KG1 (cell line): ENCODE results near the gene CXorf38.

ENCODE experiments used
- DNase-seq: peaks from one replicate; lab custom pipeline; 2025; lab: John Stamatoyannopoulos, UW

Gene CXorf38

GRCh38 chrX:40647307-40648197, at the start of gene CXorf38:
TSS of gene CXorf38 (minus strand) at chrX:40647561. CDS start at chrX:40647520, 41 bp downstream.
- peak; percentile 47 for DNase-seq

DNA sequence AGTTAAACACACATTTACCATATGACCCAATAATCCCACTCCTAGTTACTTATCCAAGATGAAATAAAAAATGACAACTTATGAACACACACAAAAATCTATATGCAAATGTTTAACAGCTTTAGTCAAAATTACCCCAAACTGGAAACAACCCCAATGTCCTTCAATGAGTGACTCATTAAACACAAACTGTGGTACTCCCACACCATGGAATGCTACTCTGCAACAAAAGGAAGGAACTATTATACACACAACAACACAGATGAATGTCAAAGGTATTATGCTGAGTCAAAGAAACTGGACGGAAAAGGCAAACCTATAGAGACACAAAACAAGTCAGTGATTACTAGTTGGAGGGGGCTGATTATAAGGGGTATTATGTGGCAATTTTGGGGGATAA, 47.4 kb upstream of the CXorf38 start:
- no peak for DNase-seq

DNA sequence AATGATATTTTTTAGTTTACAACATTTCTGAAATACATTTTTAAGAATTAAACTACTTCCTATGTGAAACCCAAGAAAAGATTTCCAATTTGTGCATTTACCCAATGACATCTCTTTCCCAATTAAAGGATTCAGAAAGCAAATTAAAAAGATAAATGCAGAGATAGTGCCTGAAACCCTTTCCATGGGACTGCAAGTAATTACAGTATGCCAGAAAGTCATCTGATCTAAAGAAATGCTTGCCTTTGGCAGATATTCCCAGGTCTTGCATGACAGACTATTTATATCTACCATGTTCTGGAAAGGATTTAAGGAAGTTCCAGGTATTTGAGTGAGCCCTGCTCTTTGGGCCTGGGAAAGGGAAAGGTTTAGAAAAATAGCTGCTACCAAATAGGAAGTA, 41.6 kb upstream of the CXorf38 start:
- DNase-seq = no peak

- no peak for DNase-seq
These were observed 39.8 kb upstream of the CXorf38 start for GRCh38 chrX:40687169-40687568.

- DNase-seq = no peak
These were observed 38.1 kb upstream of the CXorf38 start for GRCh38 chrX:40685362-40685918.

DNA sequence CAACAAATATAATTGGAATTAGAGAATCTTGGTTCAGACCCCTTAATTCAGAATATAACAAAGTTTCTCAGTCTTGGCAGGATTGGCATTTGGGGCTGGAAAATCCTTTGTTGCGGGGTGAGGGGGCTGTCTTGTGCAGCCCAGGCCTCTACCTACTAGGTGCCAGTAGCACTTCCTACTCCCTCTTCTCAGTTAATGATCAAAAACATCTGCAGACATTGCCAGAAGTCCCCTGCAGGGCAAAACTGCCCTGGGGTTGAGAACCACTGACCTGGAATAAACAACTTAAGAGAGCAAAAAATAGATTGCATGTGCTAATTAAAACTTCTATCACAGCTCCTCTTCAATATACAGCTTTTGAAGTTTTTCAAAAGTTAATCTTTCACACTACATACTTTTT, 36.7 kb upstream of the CXorf38 start:
- DNase-seq = no peak

DNA sequence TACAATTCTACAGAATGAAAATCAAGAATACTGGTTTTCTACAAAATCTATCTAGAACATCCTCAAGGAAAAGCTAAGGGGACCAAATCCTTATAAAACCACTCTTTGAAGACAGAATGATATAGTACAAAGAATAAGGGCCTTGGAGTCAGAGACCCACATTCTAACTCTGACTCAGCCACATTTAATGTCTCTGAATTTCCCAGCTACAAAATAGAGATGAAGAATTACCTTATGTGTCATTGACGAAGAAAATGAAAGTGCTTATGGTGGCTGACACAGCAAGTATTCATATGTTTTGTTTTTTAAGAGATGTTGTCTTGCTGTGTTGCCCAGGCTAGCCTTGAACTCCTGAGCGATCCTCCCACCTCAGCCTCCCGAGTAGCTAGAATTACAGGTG, 35.9 kb upstream of the CXorf38 start:
- DNase-seq = no peak

- no peak for DNase-seq
These were observed 23.8 kb upstream of the CXorf38 start for GRCh38 chrX:40671126-40671525.

DNA sequence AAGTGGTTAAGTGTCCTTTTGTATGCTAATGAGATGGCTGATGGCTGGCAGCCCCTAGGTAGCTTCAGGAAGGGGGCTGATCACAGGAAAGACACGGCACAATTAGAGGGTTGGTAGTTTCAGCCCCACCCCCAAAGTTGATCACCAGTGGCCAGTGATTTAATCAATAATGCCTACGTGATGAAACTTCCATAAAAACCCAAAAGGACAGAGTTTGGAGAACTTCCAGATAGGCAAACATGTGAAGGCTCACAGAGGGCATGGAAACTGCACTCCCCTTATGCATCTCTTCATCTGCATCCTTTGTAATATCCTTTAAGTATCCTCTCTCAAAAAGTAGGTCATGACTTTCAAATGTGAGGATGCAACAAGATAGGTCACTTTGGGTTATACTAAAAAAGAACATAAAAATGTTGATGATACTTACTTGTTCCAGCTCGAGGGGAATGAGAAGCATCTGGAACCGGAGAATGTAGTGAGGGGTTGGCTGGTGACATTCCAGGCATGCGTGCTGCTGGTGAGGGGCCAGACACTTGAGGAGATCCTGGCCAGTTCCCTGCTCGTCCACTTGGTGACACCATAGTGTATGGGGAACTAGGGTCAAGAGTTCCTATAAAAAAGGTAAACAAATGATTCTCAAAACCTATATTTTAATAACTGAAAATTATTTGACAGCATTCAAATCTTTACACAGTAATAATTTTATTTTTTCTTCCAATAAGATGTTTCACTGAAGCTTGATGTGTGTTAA, 16.7 kb upstream of the CXorf38 start:
- no peak for DNase-seq

- DNase-seq = no peak
These were observed 15.8 kb upstream of the CXorf38 start for GRCh38 chrX:40663078-40663740.

DNA sequence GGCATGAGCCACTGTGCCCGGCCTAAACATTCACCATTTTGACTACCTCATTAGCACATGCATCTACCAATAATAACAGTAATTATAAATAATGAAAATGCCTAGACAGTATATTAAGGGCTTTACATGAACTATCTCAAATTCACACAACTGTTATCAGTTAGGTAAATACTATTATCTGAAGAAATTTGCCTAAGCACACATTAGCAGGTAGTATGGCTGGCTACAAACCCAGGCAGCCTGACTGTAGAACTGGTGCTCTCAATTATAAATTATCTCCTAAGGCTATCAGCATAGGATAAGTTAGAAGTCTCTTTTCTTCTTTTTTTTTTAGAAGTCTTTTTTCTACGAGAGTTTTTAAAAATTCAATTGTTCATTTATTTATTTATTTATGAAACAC, 14.1 kb upstream of the CXorf38 start:
- DNase-seq = no peak

- no peak for DNase-seq
These were observed 13.0 kb upstream of the CXorf38 start for GRCh38 chrX:40660381-40660780.

- DNase-seq = no peak
These were observed 6.2 kb upstream of the CXorf38 start for GRCh38 chrX:40653535-40653934.

DNA sequence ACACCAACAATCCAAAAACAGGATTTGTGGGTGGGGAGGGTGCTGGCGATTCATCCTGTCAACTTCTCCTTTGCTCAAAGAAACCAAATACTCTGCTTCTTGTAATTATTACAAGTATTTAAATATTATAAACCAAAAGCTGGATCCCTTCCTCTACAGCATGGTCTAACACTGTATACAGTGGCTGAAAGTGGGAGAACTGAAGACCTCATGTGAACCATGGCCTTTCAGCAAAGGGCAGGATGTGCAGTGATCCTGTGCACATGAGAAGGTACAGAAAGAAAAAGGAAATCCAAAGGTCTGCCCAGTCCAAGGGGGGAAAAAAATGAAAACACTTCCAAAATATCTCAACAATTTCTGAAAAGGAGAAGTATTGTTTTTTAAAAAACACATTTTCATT, 5.3 kb upstream of the CXorf38 start:
- DNase-seq = no peak

DNA sequence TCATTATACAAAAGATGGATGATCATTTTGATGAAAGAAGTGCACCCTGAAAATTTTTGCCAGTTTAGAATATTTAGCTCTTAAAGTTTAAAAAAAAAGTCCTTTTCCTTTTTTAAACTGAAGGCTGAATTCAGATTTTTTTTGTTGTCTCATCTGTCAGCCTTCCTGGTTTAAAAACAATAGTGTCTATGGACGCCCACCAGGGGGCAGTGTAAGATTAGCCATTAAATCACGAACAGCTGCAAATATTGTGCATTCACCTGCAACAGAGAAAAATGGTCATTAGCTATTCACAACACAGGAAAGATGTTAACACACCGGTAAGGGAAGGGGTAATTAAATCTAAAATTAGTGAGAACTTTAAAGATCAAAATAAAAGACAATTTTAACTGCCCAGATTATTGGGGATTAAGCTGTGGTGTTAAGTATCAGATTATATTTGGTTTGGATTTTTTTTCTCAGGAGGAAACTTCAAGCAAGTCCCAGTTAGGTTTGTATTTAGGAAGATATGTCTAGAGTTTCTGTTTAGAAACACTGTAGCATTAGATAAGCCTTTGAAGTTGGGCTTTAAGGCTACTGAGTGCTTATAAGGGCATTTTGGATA, 4.4 kb upstream of the CXorf38 start:
- peak; percentile 5 for DNase-seq

DNA sequence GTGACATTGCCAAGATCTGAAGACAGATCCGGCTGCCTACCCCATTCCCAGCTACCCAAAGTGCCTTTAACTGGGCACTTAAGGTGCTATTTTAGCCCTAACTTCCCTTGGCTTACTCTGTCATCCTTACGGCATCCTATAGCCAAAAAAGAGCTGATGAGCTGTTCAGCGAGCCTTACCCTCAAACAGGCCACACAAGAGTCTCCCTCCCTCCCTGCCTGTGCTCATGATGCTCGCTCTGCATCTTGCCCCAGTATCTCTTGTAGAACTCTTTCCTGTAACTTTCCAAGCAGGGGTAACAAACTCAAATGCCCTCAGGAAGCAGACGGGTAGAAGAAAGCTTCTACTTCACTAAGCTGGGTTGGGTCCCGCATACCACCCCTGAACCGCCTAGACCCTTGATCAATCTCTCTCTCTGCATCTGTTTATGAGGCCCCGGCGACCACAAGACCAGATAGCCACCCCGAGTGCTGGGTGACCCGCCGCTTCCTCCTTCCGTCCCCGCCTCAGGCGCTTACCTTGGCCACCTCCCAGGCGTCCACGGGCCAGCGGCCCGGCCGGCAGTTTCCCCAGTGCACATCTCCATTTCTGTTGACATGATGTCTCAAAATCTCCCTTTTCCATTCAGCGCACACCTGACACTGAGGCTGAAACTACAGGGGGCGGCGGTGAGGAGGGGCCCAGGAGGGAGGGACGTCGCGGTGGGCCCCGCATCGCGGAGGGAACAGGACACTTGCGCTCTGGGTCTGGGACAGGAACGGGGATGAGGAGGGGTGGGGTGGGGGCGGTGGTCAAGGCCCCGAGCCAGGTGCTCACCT, 663 bp downstream of the CXorf38 start:
- DNase-seq = no peak

DNA sequence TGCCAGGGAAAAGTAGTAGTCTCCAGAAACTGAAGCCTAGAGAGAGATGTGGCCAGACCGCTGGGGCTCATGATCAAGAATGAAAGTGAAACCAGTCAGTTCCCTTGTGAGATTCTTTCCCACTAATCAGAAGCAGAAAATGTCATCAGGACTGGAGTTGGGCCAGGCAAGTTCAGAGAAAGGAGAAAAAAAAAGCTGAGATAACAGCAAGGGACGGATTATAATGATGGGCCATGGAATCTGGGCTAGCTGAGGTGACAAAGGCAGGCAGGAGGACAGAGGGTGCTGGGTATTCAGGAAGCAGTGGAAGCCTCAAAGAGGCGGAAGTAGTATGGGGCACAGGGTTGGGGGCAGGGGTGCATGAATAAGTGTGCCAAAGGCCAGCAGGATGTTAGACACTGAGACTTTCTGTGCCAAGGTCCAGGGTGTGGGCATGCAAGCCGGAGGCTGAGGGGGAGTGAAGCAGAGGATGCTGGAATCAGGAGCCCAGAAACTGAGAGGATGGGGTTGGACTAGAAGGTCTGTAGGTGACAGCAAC, 2.5 kb downstream of the CXorf38 start:
- peak; percentile 28 for DNase-seq

DNA sequence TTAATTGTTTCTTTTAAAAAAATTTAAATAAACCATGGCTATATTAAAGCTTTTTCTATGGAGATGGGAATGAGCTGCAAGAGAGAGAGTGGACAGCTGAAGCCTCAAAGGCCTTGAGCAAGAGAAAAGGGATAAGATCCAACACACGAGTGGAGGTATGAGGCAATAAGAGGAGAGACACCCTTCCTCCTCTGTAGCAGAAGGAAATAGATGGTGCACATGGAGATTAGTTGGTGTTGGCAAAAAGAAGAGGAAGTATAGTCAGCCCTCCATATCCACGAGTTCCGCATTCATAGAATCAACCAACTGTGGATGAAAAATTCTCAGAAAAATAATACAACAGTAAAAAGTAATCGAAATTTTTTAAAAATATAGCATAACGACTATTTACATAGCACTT, 3.2 kb downstream of the CXorf38 start:
- peak; percentile 17 for DNase-seq

- DNase-seq = no peak
These were observed 9.7 kb downstream of the CXorf38 start for GRCh38 chrX:40637687-40638086.

GRCh38 chrX:40632199-40632598, 15.2 kb downstream of the CXorf38 start:
- DNase-seq = no peak

DNA sequence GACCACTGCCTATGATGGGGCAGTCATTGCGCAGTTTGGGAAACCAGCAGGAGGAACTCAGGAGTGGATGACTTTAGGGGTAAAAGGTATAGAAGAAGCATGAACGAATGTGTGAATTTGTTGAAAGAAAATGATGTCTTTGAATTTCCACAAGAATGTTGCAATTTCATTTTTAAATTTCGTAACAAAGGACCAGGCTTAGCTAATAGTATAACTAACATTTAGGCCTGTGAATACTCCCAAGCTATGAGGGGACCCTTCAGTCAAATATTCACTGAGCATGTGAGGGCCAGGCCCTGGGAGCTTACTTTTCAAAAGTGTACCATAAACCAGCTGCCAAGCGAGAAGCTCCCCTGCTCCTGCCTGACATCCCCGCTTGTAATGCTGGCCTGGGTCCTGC, 18.9 kb downstream of the CXorf38 start:
- no peak for DNase-seq
